GM12874 (cell line): ENCODE measurements around the gene PDE11A.

Experiments used
- CTCF ChIP-seq: IDR thresholded peaks from 2 replicates; pipeline ENCODE4 v1.5.1; 2011; ENCODE audit warnings: low read depth, mild to moderate bottlenecking, control low read depth, low read length, moderate library complexity; ENCODE audit not compliant: insufficient read depth

The PDE11A gene

GRCh38 chr2:177708106-177708505, 364.5 kb downstream of the PDE11A start:
- no peak for TF ChIP-seq CTCF

GRCh38 chr2:177705511-177706173, 366.9 kb downstream of the PDE11A start:
- no peak for TF ChIP-seq CTCF

- TF ChIP-seq CTCF = no peak
These were observed 369.4 kb downstream of the PDE11A start for GRCh38 chr2:177703159-177703558.

GRCh38 chr2:177698281-177698680, 374.3 kb downstream of the PDE11A start:
- TF ChIP-seq CTCF = no peak

GRCh38 chr2:177694348-177694747, 378.2 kb downstream of the PDE11A start:
- TF ChIP-seq CTCF = no peak

GRCh38 chr2:177693658-177694339, 378.8 kb downstream of the PDE11A start:
- TF ChIP-seq CTCF = no peak

GRCh38 chr2:177692783-177693269, 379.8 kb downstream of the PDE11A start:
- TF ChIP-seq CTCF = no peak
